Tibial nerve (tissue), 3 donors: ENCODE results near the gene RGSL1.

Experiments used
- CTCF ChIP-seq, 5 experiments: fragments of 200-600 bp in 3 of 5; fragments of 450-650 bp in 2 of 5; sonication (generic) in 3 of 5; IDR thresholded peaks; one replicate each; pipeline ENCODE4 v1.5.1; 2016 to 2019; ENCODE audit warnings: antibody characterized with exemption in 5 of 5, mild to moderate bottlenecking in 3 of 5, moderate library complexity in 2 of 5
- POLR2A ChIP-seq, 2 donors: fragments of 450-650 bp; IDR thresholded peaks; one replicate each; pipeline ENCODE4 v1.6.1; 2017; ENCODE audit warnings: antibody characterized with exemption in 2 of 2, mild to moderate bottlenecking in 2 of 2, moderate library complexity in 2 of 2

GRCh38 chr1:182533896-182534295 lies 84.0 kb downstream of the RGSL1 start:
- no peak for TF ChIP-seq CTCF (IDR thresholded peaks at IDR 0.05)
- no peak for TF ChIP-seq POLR2A (IDR thresholded peaks at IDR 0.05)
